H9 (cell line): Measurements from ENCODE around the gene CLMN. TPM values are rescaled to one million over a fixed set of nuclear protein-coding genes. Genes with fewer than 3 reads are reported as not detected.
A peak's percentile ranks its signal among the peaks of the same experiment; 100 is the strongest.

Experiments used
- DNase-seq: peaks from one replicate; pipeline ENCODE4 v3.0.0-alpha.2; 2017
- H2AFZ ChIP-seq: one replicate; pipeline ENCODE4 v1.6.1; 2013; ENCODE audit warnings: mild to moderate bottlenecking, low read length, control low read depth, moderate library complexity
- H2AK5ac ChIP-seq: 2 replicates; pipeline ENCODE4 v1.6.1; 2013; ENCODE audit warnings: low read length, control low read depth, mixed read lengths; ENCODE audit not compliant: insufficient read length
- H2BK120ac ChIP-seq: one replicate; pipeline ENCODE4 v1.6.1; 2013; ENCODE audit warnings: low read depth, mild to moderate bottlenecking, low read length, control low read depth, inconsistent platforms; ENCODE audit not compliant: poor library complexity, severe bottlenecking
- H2BK12ac ChIP-seq: 2 replicates; pipeline ENCODE4 v1.6.1; 2013; ENCODE audit warnings: low read length, control low read depth, mixed read lengths, low read depth; ENCODE audit not compliant: insufficient read length
- H2BK15ac ChIP-seq: 2 replicates; pipeline ENCODE4 v1.6.1; 2013; ENCODE audit warnings: low read depth, low read length, control low read depth
- H2BK20ac ChIP-seq: one replicate; pipeline ENCODE4 v1.6.1; 2013; ENCODE audit warnings: low read depth, mild to moderate bottlenecking, low read length, control low read depth, inconsistent platforms; ENCODE audit not compliant: poor library complexity, severe bottlenecking
- H2BK5ac ChIP-seq: 2 replicates; pipeline ENCODE4 v1.6.1; 2013; ENCODE audit warnings: low read length, control low read depth, mixed read lengths; ENCODE audit not compliant: insufficient read length
- H3K14ac ChIP-seq: 2 replicates; pipeline ENCODE4 v1.6.1; 2013; ENCODE audit warnings: low read length, control low read depth; ENCODE audit not compliant: insufficient read depth
- H3K18ac ChIP-seq: 2 replicates; pipeline ENCODE4 v1.6.1; 2013; ENCODE audit warnings: low read depth, mild to moderate bottlenecking, mixed read lengths, low read length, control low read depth; ENCODE audit not compliant: insufficient read length
- H3K23ac ChIP-seq: 2 replicates; pipeline ENCODE4 v1.6.1; 2013; ENCODE audit warnings: low read length, control low read depth, mixed read lengths, low read depth; ENCODE audit not compliant: insufficient read length
- H3K23me2 ChIP-seq: 2 replicates; pipeline ENCODE4 v1.6.1; 2013; ENCODE audit warnings: low read depth, mild to moderate bottlenecking, mixed read lengths, low read length, control low read depth; ENCODE audit not compliant: insufficient read length, poor library complexity, severe bottlenecking
- H3K27ac ChIP-seq: 2 replicates; pipeline ENCODE4 v1.5.1; 2013; ENCODE audit warnings: low read length, control low read depth, mixed read lengths, low read depth; ENCODE audit not compliant: insufficient read length
- H3K27me3 ChIP-seq: 2 replicates; pipeline ENCODE4 v1.6.1; 2013; ENCODE audit warnings: low read length, control low read depth, inconsistent platforms; ENCODE audit not compliant: insufficient read depth
- H3K4ac ChIP-seq: 2 replicates; pipeline ENCODE4 v1.6.1; 2013; ENCODE audit warnings: low read depth, mild to moderate bottlenecking, control low read depth, inconsistent platforms, low read length, moderate library complexity
- H3K4me1 ChIP-seq: 2 replicates; pipeline ENCODE4 v1.6.1; 2013; ENCODE audit warnings: low read length, control low read depth, inconsistent platforms; ENCODE audit not compliant: insufficient read depth
- H3K4me2 ChIP-seq: 2 replicates; pipeline ENCODE4 v1.6.1; 2013; ENCODE audit warnings: low read length, control low read depth, mixed read lengths; ENCODE audit not compliant: insufficient read length, insufficient read depth
- H3K56ac ChIP-seq: 2 replicates; pipeline ENCODE4 v1.6.1; 2013; ENCODE audit warnings: low read depth, mild to moderate bottlenecking, mixed read lengths, low read length, control low read depth; ENCODE audit not compliant: insufficient read length
- H3K79me1 ChIP-seq: 2 replicates; pipeline ENCODE4 v1.6.1; 2013; ENCODE audit warnings: low read depth, mild to moderate bottlenecking, moderate library complexity, low read length, control low read depth, inconsistent platforms; ENCODE audit not compliant: insufficient read depth, poor library complexity, severe bottlenecking
- H3K79me2 ChIP-seq: 2 replicates; pipeline ENCODE4 v1.6.1; 2013; ENCODE audit warnings: low read length, control low read depth, inconsistent platforms; ENCODE audit not compliant: insufficient read depth
- H3K9ac ChIP-seq: 2 replicates; pipeline ENCODE4 v1.6.1; 2013; ENCODE audit warnings: low read length, control low read depth, mixed read lengths; ENCODE audit not compliant: insufficient read length; ENCODE audit errors: extremely low read depth
- H3K9me3 ChIP-seq: one replicate; pipeline ENCODE4 v1.6.1; 2013; ENCODE audit warnings: low read depth, low read length, inconsistent platforms; ENCODE audit not compliant: control insufficient read depth
- H3T11ph ChIP-seq: one replicate; pipeline ENCODE4 v1.6.1; 2013; ENCODE audit warnings: mild to moderate bottlenecking, low read length, control low read depth, inconsistent platforms
- H4K20me1 ChIP-seq: one replicate; pipeline ENCODE4 v1.6.1; 2013; ENCODE audit not compliant: control insufficient read depth, insufficient read length, insufficient read depth
- H4K5ac ChIP-seq: 2 replicates; pipeline ENCODE4 v1.6.1; 2013; ENCODE audit warnings: low read depth, mild to moderate bottlenecking, mixed read lengths, low read length, control low read depth; ENCODE audit not compliant: insufficient read length
- H4K8ac ChIP-seq: replicated peaks from 2 replicates; pipeline ENCODE4 v1.6.1; 2013; ENCODE audit warnings: low read length, control low read depth, mixed read lengths, low read depth; ENCODE audit not compliant: insufficient read length
- H4K91ac ChIP-seq: 2 replicates; pipeline ENCODE4 v1.6.1; 2013; ENCODE audit warnings: low read depth, mild to moderate bottlenecking, moderate library complexity, mixed read lengths, low read length, control low read depth; ENCODE audit not compliant: insufficient read length
- H3K27ac Mint-ChIP-seq, 3 experiments: 2 replicates in 2 of 3; 3 replicates in 1 of 3; pipeline ENCODE4 v1.8.0; 2020 to 2021; ENCODE audit warnings: mixed read lengths in 3 of 3, mild to moderate bottlenecking in 1 of 3, moderate library complexity in 1 of 3
- H3K27me3 Mint-ChIP-seq: 2 replicates; pipeline ENCODE4 v1.8.0; 2021; ENCODE audit warnings: low read depth, mild to moderate bottlenecking, moderate library complexity, mixed read lengths
- H3K36me3 Mint-ChIP-seq, 3 experiments: 2 replicates in 2 of 3; 3 replicates in 1 of 3; pipeline ENCODE4 v1.8.0; 2020 to 2021; ENCODE audit warnings: low read depth in 3 of 3, mixed read lengths in 3 of 3; ENCODE audit not compliant: insufficient read depth in 1 of 3
- H3K4me1 Mint-ChIP-seq, 2 experiments: 2 replicates each; pipeline ENCODE4 v1.8.0; 2020; ENCODE audit warnings: mixed read lengths in 2 of 2
- H3K4me3 Mint-ChIP-seq, 2 experiments: 2 replicates in 1 of 2; 3 replicates in 1 of 2; pipeline ENCODE4 v1.8.0; 2020 to 2021; ENCODE audit warnings: mild to moderate bottlenecking in 2 of 2, mixed read lengths in 2 of 2, moderate library complexity in 1 of 2
- H3K9me3 Mint-ChIP-seq, 2 experiments: 2 replicates in 1 of 2; 3 replicates in 1 of 2; pipeline ENCODE4 v1.8.0; 2020; ENCODE audit warnings: mild to moderate bottlenecking in 2 of 2, mixed read lengths in 2 of 2, moderate library complexity in 1 of 2
- WGBS: extraction: QIAGEN DNeasy Blood & Tissue Kit; methylation state at CpG from one replicate; pipeline ENCODE4 v1.1.7; 2013; ENCODE audit warnings: missing lambda C conversion rate, low lambda C conversion rate, mixed read lengths; ENCODE audit not compliant: insufficient read length; ENCODE audit errors: extremely low coverage; 5-methylcytosine and 5-hydroxymethylcytosine counted together
- total RNA-seq: library from RNA; stranded (reverse); gene quantifications from 2 replicates; pipeline ENCODE4 v1.2.1, GENCODE V29; 2021
- TF ChIP-seq, protein P1 (sequence below): fragments of 200-600 bp; sonication (generic); conservative IDR thresholded peaks from 3 replicates; pipeline ENCODE4 v1.8.0; 2021; ENCODE audit warnings: antibody characterized with exemption, mild to moderate bottlenecking

Gene CLMN
- total RNA-seq, 1 experiment from 2014 or later: 7.6 TPM

DNA sequence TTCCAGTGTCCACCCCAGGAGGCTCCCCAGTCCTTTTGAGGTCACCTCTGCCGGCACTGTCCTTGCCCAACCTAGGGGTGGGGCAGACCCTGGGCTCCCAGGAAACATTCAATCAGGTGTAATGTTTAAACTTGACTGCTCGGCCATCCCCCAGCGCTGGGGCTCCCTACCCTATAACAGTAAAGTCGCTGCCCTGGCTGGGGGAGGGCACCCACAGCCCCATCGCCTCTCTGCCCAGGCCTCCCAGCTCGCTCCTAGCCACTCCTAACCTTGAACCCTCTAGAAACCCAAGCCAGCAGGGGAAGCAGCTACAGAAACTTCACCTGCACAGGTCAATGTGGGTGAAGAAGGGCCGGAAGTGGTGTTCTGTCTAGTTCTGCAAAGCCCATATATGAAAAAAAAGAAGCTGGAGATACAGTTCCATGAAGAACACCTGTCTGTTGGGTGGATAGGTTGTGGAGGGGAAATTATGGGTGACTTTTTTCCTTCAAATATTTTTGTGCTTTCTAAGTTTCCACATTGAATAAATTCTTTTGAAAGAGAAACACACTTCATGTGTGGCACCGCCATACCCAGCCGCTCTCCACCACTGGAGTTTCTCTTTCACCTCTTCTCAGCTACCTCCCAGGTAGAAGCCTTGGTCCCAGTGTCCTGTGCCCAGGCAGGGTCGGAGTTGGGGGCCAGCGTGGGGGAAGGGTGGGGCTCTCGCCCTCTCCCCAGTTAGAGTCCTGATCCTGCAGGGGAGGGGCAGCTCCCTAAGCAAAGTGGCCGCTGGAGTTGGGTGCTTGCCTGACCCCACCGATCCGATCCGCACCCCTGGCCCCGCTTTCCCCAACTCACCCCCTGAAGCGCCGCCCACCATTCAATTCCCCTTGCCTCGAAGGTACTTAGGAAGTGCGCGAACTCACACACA is 1.1 kb downstream of the CLMN start:
- H4K5ac ChIP-seq: no peak overlapping the region
- Mint-ChIP-seq H3K9me3 (no peaks in the 10 kb centered on the region), H3K4me1 (peaks cover 19 to 23% of the 10 kb centered on the region in 2 experiments), H3K27ac (peak overlapping the region in 1 of 3 experiments; percentile 84; a peak in 1 of 7 replicates), H3K27me3 (peaks cover 61% of the 10 kb centered on the region), H3K36me3 (no peaks in the 10 kb centered on the region), H3K4me3 (peak overlapping the region; percentile 73 to 92)
- no peak overlapping the region for H2BK20ac ChIP-seq
- no peak overlapping the region for H2BK15ac ChIP-seq
- peaks cover 5% of the 10 kb centered on the region; the same call in 1 of the 2 replicates for H3K27me3 ChIP-seq
- no peak overlapping the region for H4K8ac ChIP-seq
- H4K20me1 ChIP-seq: no peaks in the 10 kb centered on the region
- peaks cover 3% of the 10 kb centered on the region for H3K23me2 ChIP-seq
- no peak overlapping the region for H3K23ac ChIP-seq
- no peak overlapping the region for H3K56ac ChIP-seq
- H3K79me1 ChIP-seq: no peaks in the 10 kb centered on the region
- H2AFZ ChIP-seq: no peak overlapping the region
- no peak overlapping the region for H2AK5ac ChIP-seq
- no peaks in the 10 kb centered on the region for H3K9me3 ChIP-seq
- no peak overlapping the region for H2BK12ac ChIP-seq
- H3T11ph ChIP-seq: no peak overlapping the region
- H2BK120ac ChIP-seq: no peak overlapping the region
- H4K91ac ChIP-seq: no peak overlapping the region
- no peak overlapping the region for H2BK5ac ChIP-seq
- no CpG with 5 or more reads among the region's 22 CpGs for WGBS
- peak overlapping the region; percentile 67 for H3K4me2 ChIP-seq
- H3K14ac ChIP-seq: no peak overlapping the region
- no peak overlapping the region for H3K4ac ChIP-seq
- H3K18ac ChIP-seq: no peak overlapping the region
- TF ChIP-seq, protein P1, sequence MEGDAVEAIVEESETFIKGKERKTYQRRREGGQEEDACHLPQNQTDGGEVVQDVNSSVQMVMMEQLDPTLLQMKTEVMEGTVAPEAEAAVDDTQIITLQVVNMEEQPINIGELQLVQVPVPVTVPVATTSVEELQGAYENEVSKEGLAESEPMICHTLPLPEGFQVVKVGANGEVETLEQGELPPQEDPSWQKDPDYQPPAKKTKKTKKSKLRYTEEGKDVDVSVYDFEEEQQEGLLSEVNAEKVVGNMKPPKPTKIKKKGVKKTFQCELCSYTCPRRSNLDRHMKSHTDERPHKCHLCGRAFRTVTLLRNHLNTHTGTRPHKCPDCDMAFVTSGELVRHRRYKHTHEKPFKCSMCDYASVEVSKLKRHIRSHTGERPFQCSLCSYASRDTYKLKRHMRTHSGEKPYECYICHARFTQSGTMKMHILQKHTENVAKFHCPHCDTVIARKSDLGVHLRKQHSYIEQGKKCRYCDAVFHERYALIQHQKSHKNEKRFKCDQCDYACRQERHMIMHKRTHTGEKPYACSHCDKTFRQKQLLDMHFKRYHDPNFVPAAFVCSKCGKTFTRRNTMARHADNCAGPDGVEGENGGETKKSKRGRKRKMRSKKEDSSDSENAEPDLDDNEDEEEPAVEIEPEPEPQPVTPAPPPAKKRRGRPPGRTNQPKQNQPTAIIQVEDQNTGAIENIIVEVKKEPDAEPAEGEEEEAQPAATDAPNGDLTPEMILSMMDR: no peak
- no peak overlapping the region for H3K9ac ChIP-seq
- H3K4me1 ChIP-seq: no peaks in the 10 kb centered on the region
- H3K27ac ChIP-seq: no peak overlapping the region
- peak; percentile 51 for DNase-seq
- no peaks in the 10 kb centered on the region for H3K79me2 ChIP-seq
